Calu3 (cell line): ENCODE results near the gene FTCDNL1. TPM values are rescaled to one million over a fixed set of nuclear protein-coding genes. Genes with fewer than 3 reads are reported as not detected.

Source experiments
- BruUV-seq: library from RNA; stranded (reverse); fragments of 400-500 nt; replicated peaks from 2 replicates; lab custom pipeline; 2021; lab: Mats Ljungman, UMichigan
- CTCF ChIA-PET: fragments of 300-600 bp; sonication (Branson Sonifier 250); formaldehyde crosslinking; loops from one replicate; lab custom pipeline; 2022; ENCODE audit warnings: antibody characterized with exemption; lab: Charles Lee
- DNase-seq: peaks from one replicate; pipeline ENCODE4 v3.0.0; 2022
- H3K27ac Mint-ChIP-seq: one replicate; pipeline ENCODE4 v1.8.0; 2022; ENCODE audit warnings: mixed read lengths; ENCODE audit not compliant: unreplicated experiment
- H3K27me3 Mint-ChIP-seq: one replicate; pipeline ENCODE4 v1.8.0; 2022; ENCODE audit warnings: mixed read lengths; ENCODE audit not compliant: unreplicated experiment
- H3K36me3 Mint-ChIP-seq: one replicate; pipeline ENCODE4 v1.8.0; 2022; ENCODE audit warnings: mild to moderate bottlenecking, moderate library complexity, mixed read lengths; ENCODE audit not compliant: insufficient read depth, unreplicated experiment
- H3K4me1 Mint-ChIP-seq: one replicate; pipeline ENCODE4 v1.8.0; 2022; ENCODE audit warnings: mild to moderate bottlenecking, low read depth, mixed read lengths; ENCODE audit not compliant: unreplicated experiment
- H3K4me3 Mint-ChIP-seq: one replicate; pipeline ENCODE4 v1.8.0; 2022; ENCODE audit warnings: mild to moderate bottlenecking, low read depth, moderate library complexity, mixed read lengths; ENCODE audit not compliant: unreplicated experiment
- H3K9me3 Mint-ChIP-seq: one replicate; pipeline ENCODE4 v1.8.0; 2022; ENCODE audit warnings: low read depth, mixed read lengths; ENCODE audit not compliant: unreplicated experiment
- intact Hi-C: fragments of 100-400 bp; cut with micrococcal nuclease; formaldehyde crosslinking; loops from one replicate; pipeline ENCODE4 v1.10.0; 2022; ENCODE audit not compliant: unreplicated experiment
- total RNA-seq: library from RNA; stranded (reverse); gene quantifications from 2 replicates; pipeline ENCODE4 v1.2.3, GENCODE V29; 2022
- TF ChIP-seq, protein P1 (sequence below): fragments of 200-600 bp; IDR thresholded peaks from one replicate; pipeline ENCODE4 v1.8.0; 2022; ENCODE audit warnings: antibody characterized with exemption; ENCODE audit not compliant: unreplicated experiment

The FTCDNL1 gene
- total RNA-seq, 1 experiment from 2014 or later = 1.9 TPM

DNA sequence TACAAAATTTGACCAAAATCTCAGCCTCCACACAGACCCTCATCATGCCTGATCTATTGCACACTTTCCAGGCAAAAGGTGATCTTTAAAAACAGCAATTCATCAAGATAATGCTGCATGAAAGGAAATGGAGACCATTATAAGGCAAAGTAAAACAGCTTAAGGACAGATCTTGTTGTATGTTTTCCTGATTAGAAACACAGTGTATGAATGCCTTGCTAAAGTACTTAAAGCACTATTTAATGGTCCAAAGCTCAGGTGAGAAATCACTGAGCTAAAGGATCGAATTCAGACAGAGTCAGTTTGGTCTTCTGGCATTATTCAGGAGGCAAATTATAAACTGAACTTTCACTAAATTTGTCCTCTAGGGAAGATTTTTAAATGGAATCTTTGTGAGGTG is 18.7 kb upstream of the FTCDNL1 start:
- Mint-ChIP-seq H3K4me3 (no peak overlapping the region), H3K9me3 (peaks cover 5% of the 10 kb centered on the region), H3K4me1 (no peaks in the 10 kb centered on the region), H3K27me3 (no peaks in the 10 kb centered on the region), H3K27ac (no peak overlapping the region), H3K36me3 (no peaks in the 10 kb centered on the region)
- no TSS peak for BruUV-seq
- DNase-seq = no peak
- TF ChIP-seq, protein P1, sequence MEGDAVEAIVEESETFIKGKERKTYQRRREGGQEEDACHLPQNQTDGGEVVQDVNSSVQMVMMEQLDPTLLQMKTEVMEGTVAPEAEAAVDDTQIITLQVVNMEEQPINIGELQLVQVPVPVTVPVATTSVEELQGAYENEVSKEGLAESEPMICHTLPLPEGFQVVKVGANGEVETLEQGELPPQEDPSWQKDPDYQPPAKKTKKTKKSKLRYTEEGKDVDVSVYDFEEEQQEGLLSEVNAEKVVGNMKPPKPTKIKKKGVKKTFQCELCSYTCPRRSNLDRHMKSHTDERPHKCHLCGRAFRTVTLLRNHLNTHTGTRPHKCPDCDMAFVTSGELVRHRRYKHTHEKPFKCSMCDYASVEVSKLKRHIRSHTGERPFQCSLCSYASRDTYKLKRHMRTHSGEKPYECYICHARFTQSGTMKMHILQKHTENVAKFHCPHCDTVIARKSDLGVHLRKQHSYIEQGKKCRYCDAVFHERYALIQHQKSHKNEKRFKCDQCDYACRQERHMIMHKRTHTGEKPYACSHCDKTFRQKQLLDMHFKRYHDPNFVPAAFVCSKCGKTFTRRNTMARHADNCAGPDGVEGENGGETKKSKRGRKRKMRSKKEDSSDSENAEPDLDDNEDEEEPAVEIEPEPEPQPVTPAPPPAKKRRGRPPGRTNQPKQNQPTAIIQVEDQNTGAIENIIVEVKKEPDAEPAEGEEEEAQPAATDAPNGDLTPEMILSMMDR = no peak
- intact Hi-C loops = loop anchor here (10.0 kb wide), 1 partner anchor 275 kb away; no protein-coding TSS in a partner anchor
- CTCF ChIA-PET = no interaction called here

DNA sequence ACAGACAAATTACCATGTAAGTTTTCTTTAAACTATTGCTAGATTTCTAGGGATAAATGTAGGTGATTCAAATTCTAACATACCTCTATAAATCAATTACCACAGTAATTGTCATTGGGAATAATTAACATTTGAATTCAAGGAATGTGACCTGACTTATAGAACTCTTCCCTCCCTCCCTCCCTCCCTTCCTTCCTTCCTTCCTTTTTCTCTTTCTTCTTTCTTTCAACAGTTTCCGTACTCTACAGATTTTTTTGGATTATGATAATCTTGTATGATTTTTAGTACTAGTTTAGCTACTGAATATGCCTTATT is 18.2 kb upstream of the FTCDNL1 start:
- CTCF ChIA-PET = no interaction called here
- intact Hi-C loops = loop anchor here (10.0 kb wide), 1 partner anchor 274 kb away; no protein-coding TSS in a partner anchor
- no TSS peak for BruUV-seq
- no peak overlapping the region for H3K27ac Mint-ChIP-seq
- no peaks in the 10 kb centered on the region for H3K4me1 Mint-ChIP-seq
- H3K36me3 Mint-ChIP-seq = no peaks in the 10 kb centered on the region
- DNase-seq = no peak
- H3K9me3 Mint-ChIP-seq = peaks cover 2% of the 10 kb centered on the region
- no peak overlapping the region for H3K4me3 Mint-ChIP-seq
- H3K27me3 Mint-ChIP-seq = no peaks in the 10 kb centered on the region
- TF ChIP-seq, protein P1 = no peak

DNA sequence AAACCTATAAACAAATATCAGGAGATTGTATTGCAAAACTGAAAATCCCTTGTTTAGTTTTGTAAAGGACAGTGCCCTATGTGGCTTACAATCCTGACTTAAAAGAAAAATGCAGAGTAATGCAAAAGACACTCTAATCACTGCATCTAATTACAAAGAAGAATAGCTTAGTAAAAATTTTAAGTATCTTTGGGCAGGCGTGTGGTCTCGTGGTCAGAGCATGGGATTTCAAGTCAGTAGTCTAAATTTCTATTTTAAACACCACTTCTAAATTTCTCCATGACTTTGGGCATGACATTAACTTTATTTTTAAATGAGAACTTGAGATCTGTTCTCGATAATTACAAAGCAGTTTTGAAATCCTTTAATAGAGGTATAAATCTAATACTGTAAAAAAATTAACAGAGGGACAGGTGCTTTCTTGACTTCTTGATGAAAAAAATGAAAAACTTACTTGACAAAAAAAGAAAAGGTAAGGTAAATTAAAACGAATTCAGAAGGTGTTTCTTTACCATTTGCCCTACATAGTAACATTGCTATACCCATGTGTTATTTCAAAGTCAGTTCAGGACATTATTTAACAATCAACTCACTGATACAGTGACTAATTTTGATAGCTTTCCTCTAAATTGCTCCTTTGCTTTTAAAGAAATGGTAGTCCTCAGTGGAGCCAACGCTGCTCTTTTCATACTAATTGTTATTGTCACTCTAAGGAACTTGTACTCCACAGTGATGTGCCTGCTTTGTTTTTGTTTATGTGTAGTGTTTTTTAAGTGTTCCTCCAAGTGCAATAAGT is 17.6 kb upstream of the FTCDNL1 start:
- intact Hi-C loops = loop anchor here (10.0 kb wide), 1 partner anchor 274 kb away; no protein-coding TSS in a partner anchor
- CTCF ChIA-PET = no interaction called here

DNA sequence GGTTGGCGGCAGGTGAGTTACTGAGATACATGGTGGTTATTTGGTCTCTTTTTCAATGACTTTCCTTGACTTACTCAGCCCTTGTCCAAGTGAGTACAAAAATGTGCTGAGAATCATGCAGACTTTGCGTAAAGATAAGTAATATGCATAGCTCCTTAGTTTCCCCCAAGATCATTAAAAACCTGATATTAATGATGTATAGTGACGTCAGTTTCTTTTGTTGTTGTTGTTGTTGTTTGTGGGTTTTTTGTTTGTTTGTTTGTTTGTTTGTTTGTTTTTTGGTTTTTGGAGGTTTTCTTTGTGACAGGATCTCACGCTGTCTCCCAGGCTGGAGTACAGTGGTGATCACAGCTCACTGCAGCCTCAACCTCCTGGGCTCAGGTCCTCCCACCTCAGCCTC is 14.9 kb upstream of the FTCDNL1 start:
- no TSS peak for BruUV-seq
- Mint-ChIP-seq H3K9me3 (no peaks in the 10 kb centered on the region), H3K4me3 (no peak overlapping the region), H3K36me3 (no peaks in the 10 kb centered on the region), H3K27ac (no peak overlapping the region), H3K4me1 (no peaks in the 10 kb centered on the region), H3K27me3 (peaks cover 17% of the 10 kb centered on the region)
- CTCF ChIA-PET = no interaction called here
- TF ChIP-seq, protein P1 = no peak
- intact Hi-C loops = loop anchor here (10.0 kb wide), 1 partner anchor 271 kb away; no protein-coding TSS in a partner anchor
- no peak for DNase-seq

More for the DNA sequence above, 17.6 kb upstream of the FTCDNL1 start:
- no peaks in the 10 kb centered on the region for H3K4me1 Mint-ChIP-seq
- TF ChIP-seq, protein P1 = no peak
- DNase-seq = no peak
- BruUV-seq = no TSS peak
- H3K27me3 Mint-ChIP-seq = no peaks in the 10 kb centered on the region
- H3K36me3 Mint-ChIP-seq = no peaks in the 10 kb centered on the region
- H3K27ac Mint-ChIP-seq = no peak overlapping the region
- H3K9me3 Mint-ChIP-seq = no peaks in the 10 kb centered on the region
- no peak overlapping the region for H3K4me3 Mint-ChIP-seq
